Body of pancreas (tissue), 4 donors: ENCODE measurements around the gene PIGP. TPM values are rescaled to one million over a fixed set of nuclear protein-coding genes. Genes with fewer than 3 reads are reported as not detected.

Experiments used
- ATAC-seq: fragments of 150-250 bp; one replicate; pipeline ENCODE4 v1.9.1; 2016
- DNase-seq, 4 donors: peaks; one replicate each; pipeline ENCODE4 v3.0.0-alpha.2; 2019
- H3K27ac ChIP-seq, 4 donors: fragments of 200-600 bp; sonication (generic); 1 replicate in 3 of 4; 2 replicates in 1 of 4; pipeline versions ENCODE4 v1.5.1 to v1.6.1; 2016 to 2019; ENCODE audit warnings: mild to moderate bottlenecking in 1 of 4, mixed read lengths in 1 of 4, moderate library complexity in 1 of 4
- H3K27me3 ChIP-seq, 2 donors: fragments of 200-600 bp; sonication (generic); one replicate each; pipeline ENCODE4 v1.6.0; 2016; ENCODE audit warnings: mild to moderate bottlenecking in 1 of 2
- H3K36me3 ChIP-seq, 2 donors: fragments of 200-600 bp; sonication (generic); replicated peaks in 1 of 2; 2 replicates each; pipeline ENCODE4 v1.5.1; 2016; ENCODE audit warnings: low read depth in 2 of 2; ENCODE audit not compliant: insufficient read depth in 1 of 2
- H3K4me1 ChIP-seq: fragments of 200-600 bp; sonication (generic); one replicate; pipeline ENCODE4 v1.6.0; 2016
- H3K4me3 ChIP-seq, 2 donors: fragments of 200-600 bp; sonication (generic); 1 replicate in 1 of 2; 2 replicates in 1 of 2; pipeline ENCODE4 v1.5.1; 2016 to 2019
- H3K9me3 ChIP-seq, 3 donors: fragments of 200-600 bp; sonication (generic); 1 replicate in 2 of 3; 2 replicates in 1 of 3; pipeline ENCODE4 v1.5.1; 2016
- CTCF ChIP-seq, 7 experiments: fragments of 450-650 bp in 4 of 7; fragments of 200-600 bp in 3 of 7; sonication (generic) in 3 of 7; IDR thresholded peaks; one replicate each; pipeline ENCODE4 v1.5.1; 2016 to 2019; ENCODE audit warnings: antibody characterized with exemption in 7 of 7
- POLR2A ChIP-seq, 3 donors: fragments of 450-650 bp; IDR thresholded peaks; one replicate each; pipeline ENCODE4 v1.6.1; 2016; ENCODE audit warnings: antibody characterized with exemption in 3 of 3, mild to moderate bottlenecking in 2 of 3
- WGBS, 2 donors: methylation state at CpG; one replicate each; pipeline ENCODE4 v1.1.5; 2017; 5-methylcytosine and 5-hydroxymethylcytosine counted together
- intact Hi-C: fragments of 100-400 bp; cut with DNase I; formaldehyde crosslinking; loops from one replicate; pipeline ENCODE4 v1.15.1; 2023
- small RNA-seq: library from RNA; depleted of rRNA; stranded (forward); fragments of <200 nt; gene quantifications from one replicate; pipeline ENCODE3, GENCODE V24; 2016
- total RNA-seq, 2 donors: library from RNA; depleted of rRNA; stranded (reverse); fragments of >200 nt; gene quantifications; one replicate each; pipeline ENCODE4 v1.1.0, GENCODE V29; 2016

PIGP gene
- total RNA-seq, 2 donors from 2014 or later: 4.3 to 7.5 TPM

- Histone ChIP-seq H3K27me3 (no peaks in the 10 kb centered on the region), H3K36me3 (no peaks in the 10 kb centered on the region), H3K4me1 (peaks cover 3% of the 10 kb centered on the region), H3K9me3 (no peaks in the 10 kb centered on the region), H3K27ac (no peak overlapping the region), H3K4me3 (no peak overlapping the region)
- no peak for ATAC-seq
- no peak for DNase-seq
- WGBS, 2 donors: 47 to 48% methylated on average over 13 of the region's 13 CpGs
- no peak for TF ChIP-seq POLR2A (IDR thresholded peaks at IDR 0.05)
- TF ChIP-seq CTCF (IDR thresholded peaks at IDR 0.05): no peak
- intact Hi-C loops: no loop called here
Measured at GRCh38 chr21:37017951-37018679, 54.8 kb downstream of the PIGP start.

Small RNAs within 50 kb of the gene (small RNA-seq; reads per million reads assigned to genes)
- gene RNU6-696P: not detected

Other genes with a start within 250 kb of the PIGP start
- 10 to 100 TPM; 27.2 to 38.6 TPM for gene HLCS, start 106.4 kb downstream of the PIGP start, total RNA-seq
- not detected for gene RIPPLY3, start 66.4 kb downstream of the PIGP start, total RNA-seq
- gene TTC3, start 183 bp upstream of the PIGP start, total RNA-seq: 100 to 1,000 TPM in 1 of 2 donors, 10 to 100 TPM in 1; 99.9 to 246 TPM
- 10 to 100 TPM; 29.3 to 34.3 TPM for gene VPS26C, start 194.3 kb upstream of the PIGP start, total RNA-seq